Midbrain (tissue), 1 donor: Measurements from ENCODE around the gene APBA2.
"Not testable (repeated sequence)": the region's sequence is repeated elsewhere in the genome, so short reads cannot be mapped to it uniquely, and the experiment has no call there.

Experiments used
- DNase-seq: peaks from one replicate; lab custom pipeline; 2025; lab: John Stamatoyannopoulos, UW

Gene APBA2

GRCh38 chr15:28878209-28878608, 7.6 kb upstream of the APBA2 start:
- no peak for DNase-seq

- no peak for DNase-seq
These were observed 6.2 kb upstream of the APBA2 start for GRCh38 chr15:28879551-28879950.

GRCh38 chr15:28880680-28881079, 5.1 kb upstream of the APBA2 start:
- no peak for DNase-seq

GRCh38 chr15:28881170-28881569, 4.6 kb upstream of the APBA2 start:
- DNase-seq, result no peak

GRCh38 chr15:28881600-28881999, 4.2 kb upstream of the APBA2 start:
- no peak for DNase-seq

- no peak for DNase-seq
These were observed 1.4 kb upstream of the APBA2 start for GRCh38 chr15:28884151-28884940.

- no peak for DNase-seq
These were observed 595 bp upstream of the APBA2 start for GRCh38 chr15:28885128-28885629.

GRCh38 chr15:28886431-28887338, 911 bp downstream of the APBA2 start:
- DNase-seq, result no peak

GRCh38 chr15:28887339-28888174, 1.8 kb downstream of the APBA2 start:
- no peak for DNase-seq

GRCh38 chr15:28888302-28888894, 2.6 kb downstream of the APBA2 start:
- DNase-seq, result no peak

GRCh38 chr15:28888900-28889299, 3.1 kb downstream of the APBA2 start:
- DNase-seq, result no peak

GRCh38 chr15:28889346-28889745, 3.6 kb downstream of the APBA2 start:
- no peak for DNase-seq

GRCh38 chr15:28889871-28890270, 4.1 kb downstream of the APBA2 start:
- not testable (repeated sequence) for DNase-seq

- DNase-seq, result not testable (repeated sequence)
These were observed 4.5 kb downstream of the APBA2 start for GRCh38 chr15:28890291-28890690.

- no peak for DNase-seq
These were observed 5.1 kb downstream of the APBA2 start for GRCh38 chr15:28890711-28891495.

GRCh38 chr15:28891588-28891987, 5.8 kb downstream of the APBA2 start:
- DNase-seq, result no peak

- DNase-seq, result no peak
These were observed 7.2 kb downstream of the APBA2 start for GRCh38 chr15:28892789-28893610.

- DNase-seq, result no peak
These were observed 8.9 kb downstream of the APBA2 start for GRCh38 chr15:28894631-28895030.

GRCh38 chr15:28895146-28895545, 9.4 kb downstream of the APBA2 start:
- DNase-seq, result no peak

- no peak for DNase-seq
These were observed 9.8 kb downstream of the APBA2 start for GRCh38 chr15:28895566-28895965.
